A549 (cell line): Measurements from ENCODE around the gene SLC26A2. TPM values are rescaled to one million over a fixed set of nuclear protein-coding genes. Genes with fewer than 3 reads are reported as not detected.

Experiments
- ATAC-seq, 2 experiments: fragments of 200-7000 bp in 1 of 2; fragments of >200 bp in 1 of 2; cut with Nextera tagmentation in 1 of 2; cut with Tn5 transposase in 1 of 2; 3 replicates each; pipeline versions ENCODE4 v1.8.0 to v1.9.1; 2018 to 2020; ENCODE audit warnings: mild to moderate bottlenecking in 1 of 2, moderate library complexity in 1 of 2
- CTCF ChIA-PET: fragments of 300-600 bp; sonication (Branson Sonifier 250); formaldehyde crosslinking; extraction: SDS; loops from one replicate; lab custom pipeline; 2021; ENCODE audit warnings: antibody characterized with exemption, inconsistent platforms; lab: Yijun Ruan, JAX
- POLR2A ChIA-PET: fragments of 350-600 bp; formaldehyde crosslinking; extraction: SDS; loops from one replicate; lab custom pipeline; 2021; ENCODE audit warnings: antibody characterized with exemption, inconsistent platforms; lab: Yijun Ruan, JAX
- DNase-seq, 2 experiments: peaks; one replicate each; pipeline versions ENCODE4 v3.0.0 to v3.0.0-alpha.2; 2011 to 2016; ENCODE audit warnings: low read depth in 1 of 2, low spot score in 1 of 2
- FAIRE-seq: peaks from 2 replicates; lab custom pipeline; 2011; peaks lifted over from hg19 to GRCh38; lab: Jason Lieb, UNC
- H3K27ac ChIP-seq, 2 experiments: fragments of >200 bp; sonication (Bioruptor Twin); formaldehyde crosslinking; 3 replicates each; pipeline ENCODE4 v1.5.1; 2016 to 2017
- H3K4me1 ChIP-seq: fragments of >200 bp; sonication (Bioruptor Twin); formaldehyde crosslinking; 3 replicates; pipeline ENCODE4 v1.6.1; 2016
- H3K4me2 ChIP-seq: fragments of >200 bp; sonication (Bioruptor Twin); formaldehyde crosslinking; 3 replicates; pipeline ENCODE4 v1.6.1; 2016
- H3K4me3 ChIP-seq: fragments of >200 bp; sonication (Bioruptor Twin); formaldehyde crosslinking; 3 replicates; pipeline ENCODE4 v1.5.1; 2016
- H3K9me3 ChIP-seq: fragments of >200 bp; sonication (Bioruptor Twin); formaldehyde crosslinking; 3 replicates; pipeline ENCODE4 v1.6.1; 2016
- ATOH8 ChIP-seq: fragments of 250-450 bp; sonication (Bioruptor Pico); IDR thresholded peaks from 2 replicates; pipeline ENCODE4 v1.5.0; 2020; ENCODE audit warnings: low read depth, mild to moderate bottlenecking, moderate library complexity
- CHD2 ChIP-seq: fragments of 150-350 bp; IDR thresholded peaks from 2 replicates; pipeline ENCODE4 v1.6.1; 2014; ENCODE audit warnings: low read length; ENCODE audit not compliant: partially characterized antibody
- EHMT2 ChIP-seq: fragments of 200-600 bp; sonication (generic); IDR thresholded peaks from 2 replicates; pipeline ENCODE4 v1.6.1; 2016; ENCODE audit warnings: antibody characterized with exemption, low read depth, mild to moderate bottlenecking, moderate library complexity
- FOSB ChIP-seq: fragments of 250-450 bp; sonication (Bioruptor Pico); IDR thresholded peaks from 2 replicates; pipeline ENCODE4 v1.5.0; 2020; ENCODE audit warnings: mild to moderate bottlenecking, moderate library complexity
- FOSL2 ChIP-seq, 2 experiments: fragments of 450-650 bp in 1 of 2; fragments of >200 bp in 1 of 2; sonication (Bioruptor Twin) in 1 of 2; formaldehyde crosslinking; IDR thresholded peaks; 2 replicates each; pipeline versions ENCODE4 v1.5.0 to v1.6.1; 2016 to 2020; ENCODE audit warnings: mild to moderate bottlenecking in 1 of 2, moderate library complexity in 1 of 2
- FOXS1 ChIP-seq: fragments of 250-450 bp; sonication (Bioruptor Pico); IDR thresholded peaks from 2 replicates; pipeline ENCODE4 v1.5.0; 2020; ENCODE audit warnings: mild to moderate bottlenecking, moderate library complexity
- GATA3 ChIP-seq: IDR thresholded peaks from 2 replicates; pipeline ENCODE4 v1.6.1; 2012; ENCODE audit warnings: borderline replicate concordance
- HDAC2 ChIP-seq: fragments of 200-600 bp; sonication (generic); IDR thresholded peaks from 2 replicates; pipeline ENCODE4 v1.6.1; 2016
- HEYL ChIP-seq: fragments of 250-450 bp; sonication (Bioruptor Pico); IDR thresholded peaks from 2 replicates; pipeline ENCODE4 v1.8.0; 2021; ENCODE audit warnings: mild to moderate bottlenecking, moderate library complexity
- HMGXB4 ChIP-seq: fragments of 250-450 bp; sonication (Bioruptor Pico); IDR thresholded peaks from 2 replicates; pipeline ENCODE4 v1.5.0; 2021; ENCODE audit warnings: mild to moderate bottlenecking, moderate library complexity, borderline replicate concordance
- HOXB13 ChIP-seq: fragments of 250-450 bp; sonication (Bioruptor Pico); IDR thresholded peaks from 2 replicates; pipeline ENCODE4 v1.5.0; 2020; ENCODE audit warnings: low read depth, mild to moderate bottlenecking, moderate library complexity
- JUNB ChIP-seq: fragments of >200 bp; sonication (Bioruptor Twin); formaldehyde crosslinking; IDR thresholded peaks from 2 replicates; pipeline ENCODE4 v1.6.1; 2016
- KDM1A ChIP-seq: fragments of 200-600 bp; sonication (generic); IDR thresholded peaks from 2 replicates; pipeline ENCODE4 v1.6.1; 2016; ENCODE audit warnings: low read depth, mild to moderate bottlenecking
- MAZ ChIP-seq: fragments of 150-350 bp; IDR thresholded peaks from 2 replicates; pipeline ENCODE4 v1.6.1; 2014; ENCODE audit warnings: antibody characterized with exemption, low read depth, low read length, borderline replicate concordance
- MYC ChIP-seq: IDR thresholded peaks from 2 replicates; pipeline ENCODE4 v1.6.1; 2012; ENCODE audit warnings: mild to moderate bottlenecking, inconsistent platforms, low read length, improper control_type of control experiment, borderline replicate concordance
- NPAS2 ChIP-seq: fragments of 250-450 bp; sonication (Bioruptor Pico); IDR thresholded peaks from 2 replicates; pipeline ENCODE4 v1.8.0; 2022; ENCODE audit warnings: mild to moderate bottlenecking, moderate library complexity, borderline replicate concordance
- PHF8 ChIP-seq: fragments of 200-600 bp; sonication (generic); IDR thresholded peaks from 2 replicates; pipeline ENCODE4 v1.6.1; 2016; ENCODE audit warnings: low read depth, mild to moderate bottlenecking, antibody characterized with exemption, moderate library complexity, borderline replicate concordance
- POLR2AphosphoS2 ChIP-seq: conservative IDR thresholded peaks from 2 replicates; pipeline ENCODE4 v1.6.1; 2012; ENCODE audit warnings: low read length, improper control_type of control experiment, inconsistent platforms
- RCOR1 ChIP-seq: fragments of 150-350 bp; IDR thresholded peaks from 2 replicates; pipeline ENCODE4 v1.6.1; 2014; ENCODE audit warnings: antibody characterized with exemption, low read length, low read depth
- RFX5 ChIP-seq: fragments of 450-650 bp; IDR thresholded peaks from 2 replicates; pipeline ENCODE4 v1.7.1; 2014; ENCODE audit warnings: antibody characterized with exemption, mild to moderate bottlenecking, moderate library complexity
- RNF2 ChIP-seq: fragments of 200-600 bp; sonication (generic); IDR thresholded peaks from 2 replicates; pipeline ENCODE4 v1.6.1; 2016; ENCODE audit warnings: low read depth, mild to moderate bottlenecking, antibody characterized with exemption, moderate library complexity, borderline replicate concordance
- SREBF2 ChIP-seq: fragments of 450-650 bp; IDR thresholded peaks from 2 replicates; pipeline ENCODE4 v1.6.1; 2014; ENCODE audit warnings: mild to moderate bottlenecking, moderate library complexity
- TFCP2L1 ChIP-seq: fragments of 250-450 bp; sonication (Bioruptor Pico); IDR thresholded peaks from 2 replicates; pipeline ENCODE4 v1.5.0; 2021; ENCODE audit warnings: mild to moderate bottlenecking
- TP53 ChIP-seq: fragments of 250-450 bp; sonication (Bioruptor Pico); IDR thresholded peaks from 2 replicates; pipeline ENCODE4 v1.5.0; 2021; ENCODE audit warnings: mild to moderate bottlenecking, moderate library complexity
- ZFP36 ChIP-seq: fragments of 450-650 bp; IDR thresholded peaks from 2 replicates; pipeline ENCODE4 v1.6.1; 2014; ENCODE audit warnings: borderline replicate concordance; ENCODE audit not compliant: partially characterized antibody
- ZNF302 ChIP-seq: fragments of 250-450 bp; sonication (Bioruptor Pico); IDR thresholded peaks from 2 replicates; pipeline ENCODE4 v1.9.0; 2021; ENCODE audit warnings: inconsistent platforms, mild to moderate bottlenecking, moderate library complexity
- ZSCAN20 ChIP-seq: fragments of 250-450 bp; sonication (Bioruptor Pico); IDR thresholded peaks from 2 replicates; pipeline ENCODE4 v1.8.0; 2022; ENCODE audit warnings: mild to moderate bottlenecking, moderate library complexity
- WGBS: methylation state at CpG from one replicate; pipeline ENCODE4 v1.1.6; 2017; ENCODE audit errors: missing lambda C conversion rate; 5-methylcytosine and 5-hydroxymethylcytosine counted together
- polyA plus RNA-seq, 4 experiments: library from polyadenylated mRNA; depleted of rRNA in 3 of 4; stranded (reverse); fragments of >200 nt; fragmentation: RNase III in 1 of 4; extraction: RNeasy Plus Mini Kit Qiagen cat#74134 plus additional on column Dnase treatment in 1 of 4; gene quantifications; 2 replicates in 3 of 4; 3 replicates in 1 of 4; pipeline ENCODE4 v1.2.3, GENCODE V29; 2011 to 2017
- TF ChIP-seq, protein P1 (sequence below): IDR thresholded peaks from 2 replicates; pipeline ENCODE4 v1.6.1; 2012
- TF ChIP-seq, protein P2 (sequence below): fragments of >200 bp; sonication (Bioruptor Twin); formaldehyde crosslinking; IDR thresholded peaks from 2 replicates; pipeline ENCODE4 v1.6.1; 2016
- TF ChIP-seq, protein P3 (sequence below): fragments of >200 bp; sonication (Bioruptor Twin); formaldehyde crosslinking; IDR thresholded peaks from 3 replicates; pipeline ENCODE4 v1.5.1; 2016

SLC26A2 gene
- polyA plus RNA-seq, 2 of the 4 experiments (the other 2 are of a cell fraction), result 31.9 to 32.2 TPM

GRCh38 chr5:150015415-150015814 is 54.9 kb downstream of the SLC26A2 start (continued):
- no peak for TF ChIP-seq HMGXB4 (CRISPR knock-in tag)
- no peak for TF ChIP-seq KDM1A
- no peak for TF ChIP-seq RNF2

GRCh38 chr5:150016537-150016936 is 56.0 kb downstream of the SLC26A2 start:
- no peak for TF ChIP-seq ZFP36
- no peak for TF ChIP-seq RCOR1
- TF ChIP-seq FOXS1, result no peak
- TF ChIP-seq NPAS2 (CRISPR knock-in tag), result no peak
- TF ChIP-seq HOXB13 (CRISPR knock-in tag), result no peak
- no peak for TF ChIP-seq FOSB (CRISPR knock-in tag)
- no peak for TF ChIP-seq EHMT2
- TF ChIP-seq MAZ, result no peak
- no peak for TF ChIP-seq JUNB
- TF ChIP-seq GATA3, result no peak
- TF ChIP-seq MYC, result no peak
- TF ChIP-seq, protein P1, sequence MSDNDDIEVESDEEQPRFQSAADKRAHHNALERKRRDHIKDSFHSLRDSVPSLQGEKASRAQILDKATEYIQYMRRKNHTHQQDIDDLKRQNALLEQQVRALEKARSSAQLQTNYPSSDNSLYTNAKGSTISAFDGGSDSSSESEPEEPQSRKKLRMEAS, result no peak
- TF ChIP-seq, protein P2, sequence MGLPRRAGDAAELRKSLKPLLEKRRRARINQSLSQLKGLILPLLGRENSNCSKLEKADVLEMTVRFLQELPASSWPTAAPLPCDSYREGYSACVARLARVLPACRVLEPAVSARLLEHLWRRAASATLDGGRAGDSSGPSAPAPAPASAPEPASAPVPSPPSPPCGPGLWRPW, result no peak
- no peak for TF ChIP-seq POLR2AphosphoS2
- TF ChIP-seq RFX5, result no peak
- TF ChIP-seq ATOH8 (CRISPR knock-in tag), result no peak
- no peak for TF ChIP-seq HDAC2
- no peak for TF ChIP-seq TP53 (CRISPR knock-in tag)
- ChIA-PET CTCF (interaction anchor here (0.6 to 1.0 kb wide), 2 partner anchors 166 to 424 kb away, joined by 3 read pairs; no protein-coding TSS in a partner anchor), POLR2A (no interaction called here)
- FAIRE-seq (no peak), DNase-seq (no peak), ATAC-seq (no peak)
- Histone ChIP-seq H3K9me3 (peaks cover 18% of the 10 kb centered on the region), H3K27ac (no peak overlapping the region), H3K4me2 (no peak overlapping the region), H3K4me3 (no peak overlapping the region), H3K4me1 (peaks cover 13% of the 10 kb centered on the region)

DNA sequence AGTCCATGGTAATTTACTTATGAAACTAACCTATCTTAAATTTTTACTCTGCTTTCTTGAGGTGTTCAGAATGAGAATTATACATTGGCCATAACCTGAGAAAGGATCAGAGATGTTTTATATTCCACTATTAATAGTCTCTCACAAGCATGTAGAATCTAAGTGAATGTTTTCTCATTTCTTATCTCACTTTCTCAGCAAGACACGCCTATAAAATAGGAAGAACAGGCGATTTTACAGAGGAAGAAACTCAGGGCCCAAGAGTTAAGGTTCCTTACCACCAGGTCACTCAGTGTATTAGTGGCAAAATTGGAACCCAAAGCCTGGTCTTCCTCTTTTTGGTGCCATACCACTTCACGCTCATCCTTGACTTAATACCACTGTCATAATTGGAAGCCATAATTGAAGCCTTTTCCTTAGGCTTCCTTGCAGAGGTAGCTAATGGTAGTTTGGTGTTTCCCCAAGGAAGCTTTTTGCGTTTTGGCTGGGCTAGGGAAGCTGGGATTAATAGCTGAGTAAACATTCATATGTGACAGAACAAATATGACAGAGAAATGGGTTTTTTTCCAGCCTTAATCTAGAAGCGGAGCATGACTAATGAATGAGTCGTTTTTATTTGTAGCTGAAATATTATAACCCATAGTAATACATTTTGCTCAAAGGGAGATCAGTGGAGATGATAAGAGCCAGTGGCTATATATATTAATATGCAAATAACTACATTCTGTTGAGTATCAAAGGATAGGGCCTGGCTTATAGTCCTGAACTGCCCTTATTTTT is 56.9 kb downstream of the SLC26A2 start:
- Histone ChIP-seq H3K4me1 (peaks cover 22% of the 10 kb centered on the region), H3K27ac (no peak overlapping the region), H3K9me3 (peaks cover 18% of the 10 kb centered on the region), H3K4me3 (no peak overlapping the region), H3K4me2 (0 out of 3 replicates have a peak overlapping the region, but pooled peaks have one; percentile 15)
- POLR2A ChIA-PET, result no interaction called here
- ATAC-seq, result peak in 1 of 2 experiments; percentile 42; a peak in 2 of 6 replicates
- peak in 1 of 2 experiments; percentile 12 for DNase-seq
- 47% methylated on average over 6 of the region's 6 CpGs for WGBS
- FAIRE-seq, result no peak
- CTCF ChIA-PET, result interaction anchor here (0.6 to 1.3 kb wide), 6 partner anchors 11 to 336 kb away, joined by 3 to 4 read pairs (median 4); no protein-coding TSS in a partner anchor
- TF ChIP-seq, protein P3, sequence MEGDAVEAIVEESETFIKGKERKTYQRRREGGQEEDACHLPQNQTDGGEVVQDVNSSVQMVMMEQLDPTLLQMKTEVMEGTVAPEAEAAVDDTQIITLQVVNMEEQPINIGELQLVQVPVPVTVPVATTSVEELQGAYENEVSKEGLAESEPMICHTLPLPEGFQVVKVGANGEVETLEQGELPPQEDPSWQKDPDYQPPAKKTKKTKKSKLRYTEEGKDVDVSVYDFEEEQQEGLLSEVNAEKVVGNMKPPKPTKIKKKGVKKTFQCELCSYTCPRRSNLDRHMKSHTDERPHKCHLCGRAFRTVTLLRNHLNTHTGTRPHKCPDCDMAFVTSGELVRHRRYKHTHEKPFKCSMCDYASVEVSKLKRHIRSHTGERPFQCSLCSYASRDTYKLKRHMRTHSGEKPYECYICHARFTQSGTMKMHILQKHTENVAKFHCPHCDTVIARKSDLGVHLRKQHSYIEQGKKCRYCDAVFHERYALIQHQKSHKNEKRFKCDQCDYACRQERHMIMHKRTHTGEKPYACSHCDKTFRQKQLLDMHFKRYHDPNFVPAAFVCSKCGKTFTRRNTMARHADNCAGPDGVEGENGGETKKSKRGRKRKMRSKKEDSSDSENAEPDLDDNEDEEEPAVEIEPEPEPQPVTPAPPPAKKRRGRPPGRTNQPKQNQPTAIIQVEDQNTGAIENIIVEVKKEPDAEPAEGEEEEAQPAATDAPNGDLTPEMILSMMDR, result no peak
- TF ChIP-seq ZSCAN20 (CRISPR knock-in tag) (no peak), HEYL (no peak), TFCP2L1 (no peak), FOSL2 (IDR thresholded peaks at IDR 0.05) (no peak), FOSL2 (CRISPR knock-in tag; IDR thresholded peaks at IDR 0.05) (no peak), MAZ (no peak), SREBF2 (no peak), PHF8 (no peak), CHD2 (no peak), ZNF302 (CRISPR knock-in tag) (no peak)
